ENCODE data around the gene RNF224.

Gene RNF224

DNA sequence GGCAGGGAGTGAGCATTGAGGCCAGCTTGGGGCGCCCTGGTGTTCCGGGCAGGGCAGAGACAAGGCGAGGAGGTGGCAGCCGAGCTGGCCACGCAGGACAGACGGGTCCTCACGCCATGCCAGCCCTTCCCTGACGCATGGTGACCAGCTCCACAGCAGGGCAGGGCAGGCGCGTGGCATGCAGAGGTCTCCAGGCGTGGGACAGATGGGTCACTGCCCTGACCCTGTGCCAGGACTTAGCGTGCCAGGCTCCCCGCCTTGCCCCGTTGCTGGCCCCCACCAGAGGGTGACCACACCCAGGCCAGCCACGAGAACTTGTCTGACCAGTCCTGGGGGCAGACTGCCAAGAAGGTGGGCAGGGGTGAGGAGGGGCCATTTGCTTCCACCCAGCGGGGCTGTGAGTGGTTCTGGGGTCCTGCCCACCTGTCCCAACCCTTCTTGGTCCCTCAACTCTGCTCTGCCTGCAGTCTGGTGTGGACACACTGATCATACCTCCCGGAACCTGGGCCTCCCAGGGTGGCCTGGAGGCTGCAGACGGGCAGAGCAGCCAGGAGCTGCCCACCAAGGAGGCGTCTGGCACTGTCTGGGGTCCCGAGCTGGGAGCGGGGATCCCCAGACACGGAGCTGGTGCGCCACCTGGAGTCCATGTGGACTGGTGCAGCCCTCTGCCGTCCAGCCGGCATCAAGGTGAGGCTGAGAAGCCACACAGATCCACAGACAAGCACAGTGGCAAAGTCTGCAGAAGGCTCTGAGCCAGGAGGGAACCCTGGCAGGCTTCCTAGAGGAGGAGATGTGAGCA lies at the start of gene RNF224:
Gene RNF224, plus strand, starts transcription at position 449 of the 799 bp plus-strand sequence. CDS start 834 bp downstream, outside the sequence.
- H3K4me1 ChIP-seq (ENCODE audit: insufficient read depth, low read length) = peaks cover 3% of the 10 kb centered on the region; the same call in 1 of the 2 replicates
- no peak within 1 kb of the TSS for H3K27ac ChIP-seq (ENCODE audit: low read length)
- H3K9me3 ChIP-seq (ENCODE audit: insufficient read depth, low read depth, low read length) = no peaks in the 10 kb centered on the region
- no peak within 1 kb of the TSS for H3K9ac ChIP-seq (ENCODE audit: low read depth, low read length)
- H3K27me3 ChIP-seq (ENCODE audit: insufficient read depth, low read length) = peaks cover 9% of the 10 kb centered on the region
- H3K4me3 ChIP-seq (ENCODE audit: low read length) = no peak within 1 kb of the TSS
- H3K36me3 ChIP-seq (ENCODE audit: insufficient read depth, low read depth, low read length) = no peaks in the 10 kb centered on the region

DNA sequence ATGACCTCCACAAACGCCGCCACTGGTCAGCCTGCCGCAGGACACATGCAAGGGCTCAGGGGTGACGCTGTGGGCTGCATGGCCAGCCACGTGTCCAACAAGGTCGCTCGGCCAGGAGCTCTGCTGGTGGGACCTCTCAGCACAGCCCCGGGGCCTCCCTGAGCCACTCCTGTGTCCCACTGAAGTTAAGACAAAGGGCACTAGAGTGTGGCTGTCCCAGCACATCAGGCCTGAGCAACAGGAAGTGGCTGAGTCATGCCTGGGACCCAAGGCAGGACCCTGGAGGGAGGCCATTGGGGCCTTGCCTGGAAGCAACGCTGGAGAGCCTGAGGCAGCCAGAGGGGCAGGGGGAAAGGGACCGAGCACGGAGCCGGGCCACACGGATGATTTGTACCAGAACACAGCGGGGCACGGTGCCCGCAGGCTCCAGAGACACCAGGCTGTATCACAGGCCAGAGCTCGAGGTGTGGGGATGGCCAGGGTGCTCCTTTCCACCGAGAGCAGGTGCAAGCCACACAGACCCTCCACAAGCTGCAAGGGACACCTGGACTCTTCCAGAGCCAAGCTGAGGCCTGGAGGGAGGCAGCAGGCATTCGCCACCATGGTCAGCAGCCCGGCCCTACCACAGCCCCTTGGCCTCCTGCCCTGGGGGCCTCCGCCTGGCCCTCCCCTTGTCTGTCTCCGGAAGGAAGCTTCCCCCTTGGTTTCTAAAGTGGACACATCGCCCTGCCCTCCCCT lies 48.9 kb upstream of the RNF224 start:
- Histone ChIP-seq H3K27me3 (ENCODE audit: insufficient read depth, low read length) (peaks cover 30% of the 10 kb centered on the region), H3K4me1 (ENCODE audit: insufficient read depth, low read length) (no peaks in the 10 kb centered on the region), H3K4me3 (ENCODE audit: low read length) (no peak overlapping the region), H3K9ac (ENCODE audit: low read depth, low read length) (no peak overlapping the region), H3K36me3 (ENCODE audit: insufficient read depth, low read depth, low read length) (peaks cover 33% of the 10 kb centered on the region), H3K9me3 (ENCODE audit: insufficient read depth, low read depth, low read length) (no peaks in the 10 kb centered on the region), H3K27ac (ENCODE audit: low read length) (no peak overlapping the region)

DNA sequence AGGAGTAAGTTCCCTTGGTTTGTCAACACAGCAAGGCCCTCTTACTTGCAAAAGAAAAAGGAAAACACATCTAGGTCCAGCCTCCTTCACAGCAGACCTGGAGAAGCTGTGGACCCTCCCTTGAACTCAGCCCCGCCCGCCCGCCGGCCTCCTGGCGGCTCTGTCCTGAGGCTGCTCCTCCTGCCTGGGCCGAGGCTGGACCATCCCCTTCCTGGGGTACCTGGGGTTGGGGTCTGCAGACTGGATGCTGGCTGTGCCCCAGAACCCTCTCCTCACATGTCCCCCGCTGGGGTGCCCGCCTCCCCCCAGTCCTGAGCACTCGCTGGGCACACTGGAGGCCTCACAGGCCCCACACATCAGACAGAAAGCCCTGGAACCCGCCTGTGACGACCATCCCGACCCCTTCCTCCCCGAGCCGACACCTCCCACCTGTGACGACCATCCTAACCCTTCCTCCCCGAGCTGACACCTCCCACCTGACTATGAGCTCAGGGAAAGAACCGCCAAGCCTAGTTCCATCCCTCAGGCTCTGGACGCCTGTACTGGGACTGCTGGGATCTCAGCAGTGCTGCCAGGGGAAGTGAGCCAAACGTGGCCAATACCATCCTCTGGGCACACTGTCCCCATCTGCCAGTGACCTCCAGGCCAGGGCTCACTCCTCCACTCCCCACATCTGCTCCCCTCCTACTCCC lies 48.2 kb upstream of the RNF224 start:
- Histone ChIP-seq H3K9ac (ENCODE audit: low read depth, low read length) (no peak overlapping the region), H3K9me3 (ENCODE audit: insufficient read depth, low read depth, low read length) (no peaks in the 10 kb centered on the region), H3K4me3 (ENCODE audit: low read length) (no peak overlapping the region), H3K27me3 (ENCODE audit: insufficient read depth, low read length) (peaks cover 22% of the 10 kb centered on the region), H3K27ac (ENCODE audit: low read length) (no peak overlapping the region), H3K36me3 (ENCODE audit: insufficient read depth, low read depth, low read length) (peaks cover 40% of the 10 kb centered on the region), H3K4me1 (ENCODE audit: insufficient read depth, low read length) (no peaks in the 10 kb centered on the region)

DNA sequence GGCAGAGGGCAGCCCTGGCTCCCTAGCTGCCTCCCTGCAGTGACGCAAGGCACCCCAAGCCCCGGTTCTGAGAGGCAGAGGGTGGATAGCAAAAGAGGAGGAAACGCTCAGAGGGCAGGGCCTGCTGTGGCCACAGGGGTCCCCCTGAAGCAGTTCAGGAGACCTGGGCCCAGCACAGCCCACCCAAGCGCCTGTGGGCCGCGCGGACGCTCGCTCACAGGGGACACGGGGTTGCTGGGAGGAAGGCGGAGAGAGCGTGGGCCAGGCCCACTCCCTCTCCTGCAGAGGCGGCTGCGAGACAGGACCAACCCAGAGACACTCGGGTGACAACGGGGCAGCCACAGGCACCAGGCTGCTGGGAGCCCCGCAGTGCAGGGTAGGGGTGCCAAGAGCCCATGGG lies 47.5 kb upstream of the RNF224 start:
- peaks cover 17% of the 10 kb centered on the region for H3K27me3 ChIP-seq (ENCODE audit: insufficient read depth, low read length)
- H3K27ac ChIP-seq (ENCODE audit: low read length) = no peak overlapping the region
- H3K9ac ChIP-seq (ENCODE audit: low read depth, low read length) = no peak overlapping the region
- no peaks in the 10 kb centered on the region for H3K9me3 ChIP-seq (ENCODE audit: insufficient read depth, low read depth, low read length)
- H3K36me3 ChIP-seq (ENCODE audit: insufficient read depth, low read depth, low read length) = peaks cover 44% of the 10 kb centered on the region
- H3K4me3 ChIP-seq (ENCODE audit: low read length) = no peak overlapping the region
- no peaks in the 10 kb centered on the region for H3K4me1 ChIP-seq (ENCODE audit: insufficient read depth, low read length)

DNA sequence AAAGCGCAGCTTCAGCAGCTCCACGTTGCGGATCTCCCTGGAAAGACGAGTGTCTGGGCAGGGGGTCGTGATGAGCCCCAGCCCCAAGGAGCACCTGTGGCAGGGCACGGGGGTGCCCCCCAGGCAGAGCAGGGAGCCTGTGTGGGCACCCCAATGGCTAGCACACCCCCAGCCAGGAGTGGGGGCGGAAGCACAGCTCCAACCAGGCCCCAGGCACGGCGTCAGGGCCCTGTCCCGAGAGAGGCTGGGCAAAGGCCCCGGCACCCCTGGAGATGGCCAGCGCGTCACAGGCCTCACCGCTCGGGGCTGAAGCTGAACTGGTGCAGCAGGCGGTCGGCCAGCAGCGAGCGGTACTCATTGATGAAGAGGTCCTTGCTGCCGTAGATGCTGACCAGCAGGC lies 46.8 kb upstream of the RNF224 start:
- no peak overlapping the region for H3K4me3 ChIP-seq (ENCODE audit: low read length)
- H3K27me3 ChIP-seq (ENCODE audit: insufficient read depth, low read length) = peaks cover 10% of the 10 kb centered on the region
- no peaks in the 10 kb centered on the region for H3K4me1 ChIP-seq (ENCODE audit: insufficient read depth, low read length)
- peaks cover 44% of the 10 kb centered on the region for H3K36me3 ChIP-seq (ENCODE audit: insufficient read depth, low read depth, low read length)
- H3K9me3 ChIP-seq (ENCODE audit: insufficient read depth, low read depth, low read length) = no peaks in the 10 kb centered on the region
- H3K27ac ChIP-seq (ENCODE audit: low read length) = no peak overlapping the region
- H3K9ac ChIP-seq (ENCODE audit: low read depth, low read length) = no peak overlapping the region

DNA sequence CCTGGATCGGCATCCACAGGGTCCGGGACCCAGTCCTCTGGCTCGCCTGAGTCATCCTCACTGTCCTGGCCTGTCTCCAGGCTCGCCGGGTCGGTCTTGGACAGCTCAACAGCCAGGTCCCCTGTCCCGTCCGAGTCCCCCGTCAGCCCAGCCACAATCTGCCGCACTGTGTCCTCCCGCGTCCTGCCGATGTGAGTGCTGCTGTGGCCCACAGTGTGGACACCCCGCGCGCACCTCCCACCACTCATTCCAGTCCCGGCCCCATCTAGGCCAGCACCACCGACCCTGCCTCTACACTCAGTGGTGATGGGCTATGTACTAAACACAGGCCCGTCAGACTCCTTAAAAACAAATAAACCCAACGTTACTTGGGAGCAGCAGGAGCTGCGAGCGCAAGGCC lies 45.6 kb upstream of the RNF224 start:
- H3K27ac ChIP-seq (ENCODE audit: low read length) = no peak overlapping the region
- H3K36me3 ChIP-seq (ENCODE audit: insufficient read depth, low read depth, low read length) = peaks cover 44% of the 10 kb centered on the region
- H3K9me3 ChIP-seq (ENCODE audit: insufficient read depth, low read depth, low read length) = no peaks in the 10 kb centered on the region
- no peak overlapping the region for H3K4me3 ChIP-seq (ENCODE audit: low read length)
- no peaks in the 10 kb centered on the region for H3K4me1 ChIP-seq (ENCODE audit: insufficient read depth, low read length)
- no peak overlapping the region for H3K9ac ChIP-seq (ENCODE audit: low read depth, low read length)
- H3K27me3 ChIP-seq (ENCODE audit: insufficient read depth, low read length) = no peaks in the 10 kb centered on the region

DNA sequence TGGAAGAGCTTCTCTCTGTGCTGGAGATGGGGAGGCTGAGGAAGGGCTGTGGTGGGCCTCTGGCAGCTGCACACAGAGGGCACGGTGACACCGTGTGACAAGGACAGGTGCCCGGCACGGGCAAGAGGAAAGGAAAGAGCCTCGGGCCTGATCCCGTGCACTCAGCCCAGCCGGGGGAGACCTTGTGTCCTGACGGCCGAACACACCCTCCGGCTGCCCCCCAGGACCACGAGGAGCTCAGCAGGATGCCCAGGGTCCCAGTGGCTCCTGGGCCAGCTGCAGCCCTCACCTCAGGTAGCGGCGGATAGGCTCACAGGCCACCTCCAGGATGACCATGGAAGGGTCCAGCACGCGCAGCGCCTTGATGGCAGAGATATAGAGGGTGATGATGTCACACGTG lies 44.5 kb upstream of the RNF224 start:
- Histone ChIP-seq H3K9ac (ENCODE audit: low read depth, low read length) (no peak overlapping the region), H3K9me3 (ENCODE audit: insufficient read depth, low read depth, low read length) (no peaks in the 10 kb centered on the region), H3K27ac (ENCODE audit: low read length) (no peak overlapping the region), H3K36me3 (ENCODE audit: insufficient read depth, low read depth, low read length) (peaks cover 49% of the 10 kb centered on the region), H3K4me3 (ENCODE audit: low read length) (no peak overlapping the region), H3K4me1 (ENCODE audit: insufficient read depth, low read length) (no peaks in the 10 kb centered on the region), H3K27me3 (ENCODE audit: insufficient read depth, low read length) (no peaks in the 10 kb centered on the region)

DNA sequence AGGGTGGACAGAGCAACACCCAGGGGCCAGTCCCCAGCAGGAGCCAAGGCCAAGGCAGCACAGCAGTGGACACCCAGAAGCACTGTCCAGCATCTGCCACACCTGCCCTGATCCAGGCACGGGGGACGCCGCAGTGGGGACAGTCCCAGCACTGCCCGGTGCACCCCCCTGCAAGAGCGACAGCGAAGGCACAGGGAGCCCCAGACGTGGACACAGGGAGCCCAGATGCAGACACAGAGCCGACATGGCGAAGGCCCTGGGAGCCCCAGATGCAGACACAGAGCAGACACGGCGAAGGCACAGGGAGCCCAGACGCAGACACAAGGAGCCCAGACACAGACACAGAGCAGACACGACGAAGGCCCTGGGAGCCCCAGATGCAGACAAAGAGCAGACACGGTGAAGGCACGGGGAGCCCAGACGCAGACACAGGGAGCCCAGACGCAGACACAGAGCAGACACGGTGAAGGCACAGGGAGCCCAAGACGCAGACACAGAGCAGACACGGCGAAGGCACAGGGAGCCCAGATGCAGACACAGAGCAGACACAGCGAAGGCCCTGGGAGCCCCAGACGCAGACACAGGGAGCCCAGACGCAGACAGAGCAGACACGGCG lies 43.2 kb upstream of the RNF224 start:
- Histone ChIP-seq H3K4me3 (ENCODE audit: low read length) (no peak overlapping the region), H3K27me3 (ENCODE audit: insufficient read depth, low read length) (no peaks in the 10 kb centered on the region), H3K4me1 (ENCODE audit: insufficient read depth, low read length) (no peaks in the 10 kb centered on the region), H3K27ac (ENCODE audit: low read length) (no peak overlapping the region), H3K36me3 (ENCODE audit: insufficient read depth, low read depth, low read length) (peaks cover 49% of the 10 kb centered on the region), H3K9me3 (ENCODE audit: insufficient read depth, low read depth, low read length) (no peaks in the 10 kb centered on the region), H3K9ac (ENCODE audit: low read depth, low read length) (no peak overlapping the region)

DNA sequence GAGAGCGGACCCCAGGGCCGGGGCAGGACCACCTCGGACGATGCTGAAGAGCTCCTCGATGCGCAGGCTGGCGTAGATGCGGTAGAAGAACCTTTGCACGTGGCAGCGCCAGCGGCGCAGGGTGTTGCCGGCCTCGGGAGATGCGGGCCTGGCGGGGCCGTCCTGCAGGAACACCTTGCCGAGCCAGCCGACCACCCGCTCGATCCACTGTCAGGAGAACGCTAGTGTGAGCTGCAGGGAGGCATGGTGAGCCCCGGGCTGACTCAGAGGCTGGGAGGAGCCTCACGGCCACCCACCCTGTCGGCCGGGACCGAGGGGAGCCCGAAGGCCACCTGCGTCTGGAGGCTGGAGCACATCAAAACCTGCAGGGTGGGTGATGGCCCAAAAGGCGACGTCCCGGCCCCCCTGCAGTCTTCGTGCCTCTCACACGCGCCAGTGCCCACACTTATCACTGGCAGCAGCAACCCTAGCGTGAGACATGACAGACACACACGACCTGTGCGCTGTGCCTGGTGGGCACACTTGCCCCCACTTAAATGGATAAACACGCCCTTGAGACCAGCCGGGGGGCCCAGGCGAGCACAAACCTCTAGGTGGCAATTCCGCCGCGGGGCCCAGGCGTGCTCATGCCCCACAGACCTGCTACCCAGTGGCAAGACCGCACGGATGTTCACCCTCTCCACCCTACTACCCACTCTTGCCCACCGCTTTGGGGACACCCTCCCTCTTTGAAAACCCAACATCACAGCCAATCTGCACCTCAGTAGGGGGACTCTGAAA lies 42.2 kb upstream of the RNF224 start:
- Histone ChIP-seq H3K9me3 (ENCODE audit: insufficient read depth, low read depth, low read length) (no peaks in the 10 kb centered on the region), H3K9ac (ENCODE audit: low read depth, low read length) (no peak overlapping the region), H3K4me1 (ENCODE audit: insufficient read depth, low read length) (peaks cover 5% of the 10 kb centered on the region; the same call in 1 of the 2 replicates), H3K36me3 (ENCODE audit: insufficient read depth, low read depth, low read length) (peaks cover 43% of the 10 kb centered on the region), H3K27me3 (ENCODE audit: insufficient read depth, low read length) (no peaks in the 10 kb centered on the region), H3K27ac (ENCODE audit: low read length) (no peak overlapping the region), H3K4me3 (ENCODE audit: low read length) (no peak overlapping the region)

DNA sequence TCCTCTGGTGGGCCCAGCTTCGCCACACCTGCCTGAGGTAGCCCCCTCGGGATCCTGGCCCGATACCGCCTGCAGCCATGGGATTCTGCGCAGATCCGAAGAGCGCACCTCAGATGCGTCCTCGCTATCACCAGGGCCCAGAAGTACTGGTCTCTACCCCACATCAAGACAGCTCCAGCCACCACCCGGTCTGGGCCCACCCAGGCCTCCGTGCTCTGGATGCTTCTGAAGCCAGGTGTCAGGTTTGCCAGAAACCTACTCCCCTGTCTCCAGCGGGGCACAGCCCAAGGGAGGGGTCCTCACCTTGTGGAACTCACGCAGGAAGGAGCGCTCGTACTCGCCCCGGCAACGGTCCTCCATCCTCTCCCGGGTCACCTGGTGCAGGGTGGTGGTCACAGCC lies 41.4 kb upstream of the RNF224 start:
- H3K9ac ChIP-seq (ENCODE audit: low read depth, low read length) = no peak overlapping the region
- H3K9me3 ChIP-seq (ENCODE audit: insufficient read depth, low read depth, low read length) = no peaks in the 10 kb centered on the region
- no peak overlapping the region for H3K27ac ChIP-seq (ENCODE audit: low read length)
- no peaks in the 10 kb centered on the region for H3K27me3 ChIP-seq (ENCODE audit: insufficient read depth, low read length)
- H3K4me3 ChIP-seq (ENCODE audit: low read length) = no peak overlapping the region
- peaks cover 5% of the 10 kb centered on the region; the same call in 1 of the 2 replicates for H3K4me1 ChIP-seq (ENCODE audit: insufficient read depth, low read length)
- peaks cover 36% of the 10 kb centered on the region for H3K36me3 ChIP-seq (ENCODE audit: insufficient read depth, low read depth, low read length)

DNA sequence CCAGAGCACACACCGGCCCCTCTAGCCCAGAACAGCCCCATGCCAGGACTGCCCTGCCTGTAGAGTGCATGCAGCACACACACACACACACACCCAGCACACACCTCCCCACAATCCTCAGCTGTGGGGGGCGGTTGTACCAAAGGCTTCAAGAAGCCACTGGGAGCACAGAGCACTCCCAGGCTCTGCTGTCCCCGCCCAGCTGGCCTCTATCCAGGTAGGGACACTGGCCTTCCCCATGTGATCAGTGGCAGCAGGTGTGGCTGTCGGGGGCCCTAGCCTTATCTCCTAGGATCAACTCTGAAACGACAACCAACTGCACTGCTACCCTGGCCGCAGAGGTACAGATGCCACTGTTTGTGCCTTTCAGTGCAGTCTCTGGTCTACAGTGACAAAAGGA lies 40.9 kb upstream of the RNF224 start:
- Histone ChIP-seq H3K36me3 (ENCODE audit: insufficient read depth, low read depth, low read length) (peaks cover 33% of the 10 kb centered on the region), H3K4me3 (ENCODE audit: low read length) (no peak overlapping the region), H3K27ac (ENCODE audit: low read length) (no peak overlapping the region), H3K9me3 (ENCODE audit: insufficient read depth, low read depth, low read length) (no peaks in the 10 kb centered on the region), H3K4me1 (ENCODE audit: insufficient read depth, low read length) (peaks cover 5% of the 10 kb centered on the region; the same call in 1 of the 2 replicates), H3K27me3 (ENCODE audit: insufficient read depth, low read length) (no peaks in the 10 kb centered on the region), H3K9ac (ENCODE audit: low read depth, low read length) (no peak overlapping the region)

Measured in iPS-20b (cell line).